Tibial nerve (tissue), 4 donors: Measurements from ENCODE around the gene NUCB2.

Experiments used
- CTCF ChIP-seq, 5 experiments: fragments of 200-600 bp in 3 of 5; fragments of 450-650 bp in 2 of 5; sonication (generic) in 3 of 5; IDR thresholded peaks; one replicate each; pipeline ENCODE4 v1.5.1; 2016 to 2019; ENCODE audit warnings: antibody characterized with exemption in 5 of 5, mild to moderate bottlenecking in 3 of 5, moderate library complexity in 2 of 5
- EP300 ChIP-seq, 2 donors: sonication (generic); formaldehyde crosslinking; IDR thresholded peaks; one replicate each; pipeline ENCODE4 v1.6.1; 2017; ENCODE audit warnings: antibody characterized with exemption in 2 of 2, mild to moderate bottlenecking in 1 of 2
- POLR2A ChIP-seq, 2 donors: fragments of 450-650 bp; IDR thresholded peaks; one replicate each; pipeline ENCODE4 v1.6.1; 2017; ENCODE audit warnings: antibody characterized with exemption in 2 of 2, mild to moderate bottlenecking in 2 of 2, moderate library complexity in 2 of 2

DNA sequence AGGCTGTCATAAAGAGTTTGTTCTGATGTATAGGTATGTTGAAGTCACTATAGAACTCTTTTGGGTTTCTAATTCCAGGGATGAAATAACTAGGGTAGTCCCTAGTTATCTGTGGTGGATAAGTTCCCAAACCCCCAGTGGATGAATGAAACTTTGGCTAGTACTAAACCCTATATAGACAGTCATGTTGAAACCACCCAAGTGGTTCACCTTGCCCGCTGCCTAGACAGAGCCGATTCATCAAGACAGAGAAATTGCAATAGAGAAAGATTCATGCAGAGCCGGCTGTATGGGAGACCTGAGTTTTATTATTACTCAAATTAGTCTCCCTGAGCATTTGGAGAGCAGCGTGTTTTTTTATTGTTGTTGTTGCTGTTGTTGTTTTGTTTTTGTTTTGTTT, 23.8 kb upstream of the NUCB2 start:
- no peak for TF ChIP-seq CTCF (IDR thresholded peaks at IDR 0.05)
- no peak for TF ChIP-seq EP300 (IDR thresholded peaks at IDR 0.05)
- no peak for TF ChIP-seq POLR2A (IDR thresholded peaks at IDR 0.05)
